Endothelial cell of umbilical vein (primary cell): ENCODE results near the gene UNC5A. TPM values are rescaled to one million over a fixed set of nuclear protein-coding genes. Genes with fewer than 3 reads are reported as not detected.

Experiments
- BruUV-seq: library from RNA; stranded (reverse); fragments of 400-500 nt; replicated peaks from 2 replicates; lab custom pipeline; 2021; lab: Mats Ljungman, UMichigan
- CTCF ChIA-PET: fragments of 300-600, 350-600 bp; sonication (Branson Sonifier 250); formaldehyde crosslinking; loops from one replicate; lab custom pipeline; 2021; ENCODE audit warnings: antibody characterized with exemption, inconsistent platforms; lab: Charles Lee
- POLR2A ChIA-PET: fragments of 300-600, 350-600 bp; sonication (Branson Sonifier 250); formaldehyde crosslinking; loops from one replicate; lab custom pipeline; 2021; ENCODE audit warnings: antibody characterized with exemption, inconsistent platforms; lab: Charles Lee
- DNase-seq: peaks from one replicate; pipeline ENCODE4 v3.0.0-alpha.2; 2011; ENCODE audit warnings: low read depth, low spot score
- FAIRE-seq: peaks from 2 replicates; lab custom pipeline; 2011; peaks lifted over from hg19 to GRCh38; lab: Jason Lieb, UNC
- H2AFZ ChIP-seq: 2 replicates; pipeline ENCODE4 v1.6.0; 2012; ENCODE audit warnings: low read depth, low read length, control low read depth, inconsistent platforms
- H3K27ac ChIP-seq: 2 replicates; pipeline ENCODE4 v1.5.1; 2011; ENCODE audit warnings: low read depth, mild to moderate bottlenecking, control low read depth, low read length, moderate library complexity; ENCODE audit not compliant: insufficient read depth
- H3K27me3 ChIP-seq, 2 experiments: 2 replicates each; pipeline versions ENCODE4 v1.6.0 to v1.6.1; 2011; ENCODE audit warnings: low read length in 2 of 2, mixed read lengths in 1 of 2; ENCODE audit not compliant: control insufficient read depth in 2 of 2, insufficient read depth in 2 of 2
- H3K36me3 ChIP-seq, 2 experiments: 2 replicates in 1 of 2; 3 replicates in 1 of 2; pipeline ENCODE4 v1.5.1; 2011; ENCODE audit warnings: low read length in 2 of 2, mild to moderate bottlenecking in 1 of 2, moderate library complexity in 1 of 2; ENCODE audit not compliant: control insufficient read depth in 2 of 2, insufficient read depth in 2 of 2; ENCODE audit errors: extremely low read depth in 1 of 2
- H3K4me1 ChIP-seq: 3 replicates; pipeline ENCODE4 v1.5.1; 2011; ENCODE audit warnings: mild to moderate bottlenecking, low read length; ENCODE audit not compliant: control insufficient read depth, insufficient read depth; ENCODE audit errors: extremely low read depth
- H3K4me2 ChIP-seq: 2 replicates; pipeline ENCODE4 v1.6.1; 2011; ENCODE audit warnings: low read length, control low read depth, mixed read lengths; ENCODE audit not compliant: insufficient read depth
- H3K4me3 ChIP-seq, 3 experiments: fragments of 200-600 bp in 1 of 3; sonication (generic), shearing (Covaris generic) in 1 of 3; replicated peaks in 1 of 3; 2 replicates each; pipeline ENCODE4 v1.5.1; 2011 to 2016; ENCODE audit warnings: control low read depth in 3 of 3, low read length in 3 of 3, mild to moderate bottlenecking in 2 of 3, inconsistent platforms in 1 of 3, low read depth in 1 of 3, moderate library complexity in 1 of 3; ENCODE audit not compliant: insufficient read depth in 1 of 3
- H3K79me2 ChIP-seq: 2 replicates; pipeline ENCODE4 v1.6.0; 2012; ENCODE audit warnings: low read length, inconsistent platforms; ENCODE audit not compliant: control insufficient read depth, insufficient read depth
- H3K9ac ChIP-seq: replicated peaks from 2 replicates; pipeline ENCODE3; 2011; ENCODE audit warnings: low read length, control low read depth; ENCODE audit not compliant: insufficient read depth; ENCODE audit errors: extremely low read depth
- H3K9me1 ChIP-seq: replicated peaks from 3 replicates; pipeline ENCODE4 v1.6.0; 2011; ENCODE audit warnings: mild to moderate bottlenecking, low read length; ENCODE audit not compliant: control insufficient read depth, insufficient read depth; ENCODE audit errors: extremely low read depth
- H3K9me3 ChIP-seq: replicated peaks from 2 replicates; pipeline ENCODE4 v1.5.1; 2012; ENCODE audit warnings: low read length, inconsistent platforms; ENCODE audit not compliant: control insufficient read depth, insufficient read depth
- H4K20me1 ChIP-seq: replicated peaks from 2 replicates; pipeline ENCODE3; 2011; ENCODE audit warnings: mild to moderate bottlenecking, low read length; ENCODE audit not compliant: control insufficient read depth, insufficient read depth; ENCODE audit errors: extremely low read depth
- CTCF ChIP-seq, 2 donors: IDR thresholded peaks; 1 replicate in 1 of 2; 2 replicates in 1 of 2; pipeline ENCODE4 v1.5.1; 2011; ENCODE audit warnings: low read length in 2 of 2, mild to moderate bottlenecking in 2 of 2, moderate library complexity in 2 of 2, control low read depth in 1 of 2, inconsistent platforms in 1 of 2, low read depth in 1 of 2; ENCODE audit not compliant: insufficient read depth in 1 of 2; ENCODE audit errors: extremely low read depth in 1 of 2
- EZH2 ChIP-seq: IDR thresholded peaks from 2 replicates; pipeline ENCODE4 v1.6.1; 2012; ENCODE audit warnings: borderline replicate concordance, low read depth, mild to moderate bottlenecking, moderate library complexity, low read length, inconsistent platforms; ENCODE audit not compliant: severe bottlenecking
- FOS ChIP-seq: IDR thresholded peaks from 2 replicates; pipeline ENCODE4 v1.6.1; 2011; ENCODE audit warnings: mild to moderate bottlenecking, low read length, moderate library complexity, borderline replicate concordance; ENCODE audit not compliant: insufficient read depth
- GATA2 ChIP-seq: IDR thresholded peaks from 2 replicates; pipeline ENCODE4 v1.7.0; 2011; ENCODE audit warnings: low read depth, mild to moderate bottlenecking, moderate library complexity, mixed read lengths, low read length; ENCODE audit not compliant: insufficient read length, insufficient read depth
- JUN ChIP-seq: IDR thresholded peaks from 2 replicates; pipeline ENCODE4 v1.6.1; 2011; ENCODE audit warnings: borderline replicate concordance, low read depth; ENCODE audit not compliant: insufficient read length, insufficient read depth
- MAX ChIP-seq: IDR thresholded peaks from 2 replicates; pipeline ENCODE4 v1.6.1; 2011; ENCODE audit not compliant: insufficient read depth, insufficient read length
- MYC ChIP-seq: IDR thresholded peaks from one replicate; pipeline ENCODE4 v1.6.1; 2011; ENCODE audit warnings: mild to moderate bottlenecking, low read depth, low read length
- POLR2A ChIP-seq: IDR thresholded peaks from 2 replicates; pipeline ENCODE4 v1.6.1; 2012; ENCODE audit warnings: low read depth, mild to moderate bottlenecking, control low read depth, low read length
- POLR2AphosphoS5 ChIP-seq: IDR thresholded peaks from 2 replicates; pipeline ENCODE4 v1.6.1; 2012; ENCODE audit warnings: low read depth, mild to moderate bottlenecking, control low read depth, low read length, moderate library complexity; ENCODE audit not compliant: insufficient read depth
- dilution Hi-C: fragments of 300-500 bp; cut with MboI; formaldehyde crosslinking; loops from one replicate; pipeline ENCODE4 v1.15.0; 2019; ENCODE audit warnings: low sequenced_read_pairs; ENCODE audit not compliant: extremely low pct_ligation_motif_present
- intact Hi-C: fragments of 100-400 bp; cut with micrococcal nuclease; formaldehyde crosslinking; loops from one replicate; pipeline ENCODE4 v1.10.0; 2022
- polyA plus RNA-seq, 4 experiments: library from polyadenylated mRNA; depleted of rRNA in 3 of 4; stranded (reverse) in 3 of 4; unstranded in 1 of 4; fragments of >200 nt; gene quantifications; 2 replicates each; pipeline versions ENCODE4 v1.2.1 to v1.2.3, GENCODE V29; 2011 to 2012; ENCODE audit warnings: missing spikeins in 1 of 4
- total RNA-seq: library from RNA; stranded (reverse); gene quantifications from 2 replicates; pipeline ENCODE4 v1.2.3, GENCODE V29; 2021

The UNC5A gene
- total and polyA plus RNA-seq, 2 donors (not counting 3 experiments of a cell fraction or from before 2014, with no cell fraction given): 0.08 to 0.22 TPM

GRCh38 chr5:176788941-176789872, 21.2 kb upstream of the UNC5A start:
- Histone ChIP-seq H3K4me1 (peaks cover 9% of the 10 kb centered on the region), H3K9ac (no peak overlapping the region), H3K4me2 (no peak overlapping the region), H4K20me1 (no peaks in the 10 kb centered on the region), H3K9me3 (no peaks in the 10 kb centered on the region), H3K27ac (no peak overlapping the region), H2AFZ (no peak overlapping the region), H3K27me3 (peaks cover 10 to 11% of the 10 kb centered on the region in 2 experiments), H3K36me3 (no peaks in the 10 kb centered on the region), H3K4me3 (no peak overlapping the region), H3K9me1 (no peaks in the 10 kb centered on the region), H3K79me2 (no peaks in the 10 kb centered on the region)
- no TSS peak for BruUV-seq
- CTCF ChIA-PET: interaction anchor here (1.5 kb wide), 1 partner anchor 23 kb away, joined by 3 read pairs; no protein-coding TSS in a partner anchor
- no peak for DNase-seq
- intact Hi-C loops (no loop called here), dilution Hi-C loops (no loop called here)
- POLR2A ChIA-PET: no interaction called here
- no peak for FAIRE-seq
- TF ChIP-seq POLR2A: no peak
- TF ChIP-seq MYC: no peak
- TF ChIP-seq MAX: no peak
- TF ChIP-seq EZH2: no peak
- no peak for TF ChIP-seq GATA2
- TF ChIP-seq JUN: no peak
- no peak for TF ChIP-seq FOS
- TF ChIP-seq POLR2AphosphoS5: no peak
- TF ChIP-seq CTCF (IDR thresholded peaks at IDR 0.05; ENCODE audit: extremely low read depth in 1 of 2, insufficient read depth in 1 of 2, low read depth in 1 of 2, low read length in 2 of 2): no peak
